GM10266 (cell line): ENCODE results near the gene CPNE8.
"Not testable (repeated sequence)": the region's sequence is repeated elsewhere in the genome, so short reads cannot be mapped to it uniquely, and the experiment has no call there.

Experiments
- DNase-seq: peaks from one replicate; pipeline ENCODE4 v3.0.0; 2012; ENCODE audit errors: extremely low spot score
- TF ChIP-seq, protein P1 (sequence below): IDR thresholded peaks from 2 replicates; pipeline ENCODE4 v1.5.1; 2012; ENCODE audit warnings: mild to moderate bottlenecking, low read depth; ENCODE audit not compliant: control insufficient read depth, insufficient read depth; ENCODE audit errors: missing control alignments

CPNE8 gene

GRCh38 chr12:38744041-38744440, 161.3 kb downstream of the CPNE8 start:
- DNase-seq: no peak
- TF ChIP-seq, protein P1, sequence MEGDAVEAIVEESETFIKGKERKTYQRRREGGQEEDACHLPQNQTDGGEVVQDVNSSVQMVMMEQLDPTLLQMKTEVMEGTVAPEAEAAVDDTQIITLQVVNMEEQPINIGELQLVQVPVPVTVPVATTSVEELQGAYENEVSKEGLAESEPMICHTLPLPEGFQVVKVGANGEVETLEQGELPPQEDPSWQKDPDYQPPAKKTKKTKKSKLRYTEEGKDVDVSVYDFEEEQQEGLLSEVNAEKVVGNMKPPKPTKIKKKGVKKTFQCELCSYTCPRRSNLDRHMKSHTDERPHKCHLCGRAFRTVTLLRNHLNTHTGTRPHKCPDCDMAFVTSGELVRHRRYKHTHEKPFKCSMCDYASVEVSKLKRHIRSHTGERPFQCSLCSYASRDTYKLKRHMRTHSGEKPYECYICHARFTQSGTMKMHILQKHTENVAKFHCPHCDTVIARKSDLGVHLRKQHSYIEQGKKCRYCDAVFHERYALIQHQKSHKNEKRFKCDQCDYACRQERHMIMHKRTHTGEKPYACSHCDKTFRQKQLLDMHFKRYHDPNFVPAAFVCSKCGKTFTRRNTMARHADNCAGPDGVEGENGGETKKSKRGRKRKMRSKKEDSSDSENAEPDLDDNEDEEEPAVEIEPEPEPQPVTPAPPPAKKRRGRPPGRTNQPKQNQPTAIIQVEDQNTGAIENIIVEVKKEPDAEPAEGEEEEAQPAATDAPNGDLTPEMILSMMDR: no peak

- DNase-seq: not testable (repeated sequence)
Measured at GRCh38 chr12:38742496-38742895, 162.9 kb downstream of the CPNE8 start.

DNA sequence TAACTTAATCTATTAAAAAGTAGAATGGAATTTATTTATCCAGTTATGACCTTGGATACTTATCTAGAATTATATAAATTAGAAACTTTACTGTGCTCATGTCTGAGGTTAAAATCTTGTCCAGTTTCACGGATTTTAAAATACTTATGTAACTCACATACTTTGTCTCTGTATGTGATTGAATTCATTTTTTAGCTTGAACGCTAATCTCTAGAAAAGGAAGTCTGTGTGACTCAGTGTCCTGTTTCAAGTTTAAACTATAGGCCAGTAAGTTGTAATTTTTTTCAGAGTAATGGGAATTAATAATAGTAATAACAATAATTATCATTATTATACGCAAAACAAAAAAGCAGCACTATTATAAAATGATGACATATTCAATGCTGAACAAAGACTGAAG, 168.6 kb downstream of the CPNE8 start:
- no peak for DNase-seq
- TF ChIP-seq, protein P1: no peak

- TF ChIP-seq, protein P1: no peak
Measured at GRCh38 chr12:38732761-38733160, 172.6 kb downstream of the CPNE8 start.

GRCh38 chr12:38728894-38729293, 176.5 kb downstream of the CPNE8 start:
- DNase-seq: no peak
- TF ChIP-seq, protein P1: no peak

More at GRCh38 chr12:38732761-38733160, 172.6 kb downstream of the CPNE8 start:
- DNase-seq: no peak

GRCh38 chr12:38721611-38722252, 183.7 kb downstream of the CPNE8 start:
- no peak for DNase-seq
- TF ChIP-seq, protein P1: no peak

DNA sequence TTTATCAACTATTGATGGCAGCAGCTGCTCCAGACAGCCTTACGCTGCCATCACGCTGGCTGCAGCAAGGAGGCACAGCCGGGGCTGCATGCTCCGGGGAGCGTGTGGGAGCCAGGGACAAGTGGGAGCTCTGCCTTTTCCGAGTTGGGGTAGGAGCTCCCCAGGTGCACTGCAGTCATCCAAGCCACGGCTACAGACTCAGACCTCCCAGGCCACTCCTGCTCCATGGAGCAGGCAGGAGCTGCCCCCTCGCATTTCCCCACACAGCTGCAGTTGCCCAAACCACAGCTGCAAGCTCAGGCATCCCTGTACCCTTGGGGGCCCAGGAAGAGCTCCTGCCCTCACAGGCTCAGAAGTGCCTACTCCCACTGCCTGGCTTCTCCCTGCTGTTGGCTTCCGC, 184.7 kb downstream of the CPNE8 start:
- TF ChIP-seq, protein P1: no peak
- DNase-seq: no peak

- DNase-seq: no peak
Measured at GRCh38 chr12:38713294-38713693, 192.1 kb downstream of the CPNE8 start.

More at GRCh38 chr12:38713294-38713693, 192.1 kb downstream of the CPNE8 start:
- TF ChIP-seq, protein P1: no peak
